Endothelial cell of umbilical vein (primary cell): ENCODE measurements around the gene MSN. TPM values are rescaled to one million over a fixed set of nuclear protein-coding genes. Genes with fewer than 3 reads are reported as not detected.

Experiments
- BruUV-seq: library from RNA; stranded (reverse); fragments of 400-500 nt; replicated peaks from 2 replicates; lab custom pipeline; 2021; lab: Mats Ljungman, UMichigan
- CTCF ChIA-PET: fragments of 300-600, 350-600 bp; sonication (Branson Sonifier 250); formaldehyde crosslinking; loops from one replicate; lab custom pipeline; 2021; ENCODE audit warnings: antibody characterized with exemption, inconsistent platforms; lab: Charles Lee
- POLR2A ChIA-PET: fragments of 300-600, 350-600 bp; sonication (Branson Sonifier 250); formaldehyde crosslinking; loops from one replicate; lab custom pipeline; 2021; ENCODE audit warnings: antibody characterized with exemption, inconsistent platforms; lab: Charles Lee
- DNase-seq: peaks from one replicate; pipeline ENCODE4 v3.0.0-alpha.2; 2011; ENCODE audit warnings: low read depth, low spot score
- FAIRE-seq: peaks from 2 replicates; lab custom pipeline; 2011; peaks lifted over from hg19 to GRCh38; lab: Jason Lieb, UNC
- H2AFZ ChIP-seq: 2 replicates; pipeline ENCODE4 v1.6.0; 2012; ENCODE audit warnings: low read depth, low read length, control low read depth, inconsistent platforms
- H3K27ac ChIP-seq: 2 replicates; pipeline ENCODE4 v1.5.1; 2011; ENCODE audit warnings: low read depth, mild to moderate bottlenecking, control low read depth, low read length, moderate library complexity; ENCODE audit not compliant: insufficient read depth
- H3K27me3 ChIP-seq, 2 experiments: 2 replicates each; pipeline versions ENCODE4 v1.6.0 to v1.6.1; 2011; ENCODE audit warnings: low read length in 2 of 2, mixed read lengths in 1 of 2; ENCODE audit not compliant: control insufficient read depth in 2 of 2, insufficient read depth in 2 of 2
- H3K36me3 ChIP-seq, 2 experiments: 2 replicates in 1 of 2; 3 replicates in 1 of 2; pipeline ENCODE4 v1.5.1; 2011; ENCODE audit warnings: low read length in 2 of 2, mild to moderate bottlenecking in 1 of 2, moderate library complexity in 1 of 2; ENCODE audit not compliant: control insufficient read depth in 2 of 2, insufficient read depth in 2 of 2; ENCODE audit errors: extremely low read depth in 1 of 2
- H3K4me1 ChIP-seq: 3 replicates; pipeline ENCODE4 v1.5.1; 2011; ENCODE audit warnings: mild to moderate bottlenecking, low read length; ENCODE audit not compliant: control insufficient read depth, insufficient read depth; ENCODE audit errors: extremely low read depth
- H3K4me2 ChIP-seq: 2 replicates; pipeline ENCODE4 v1.6.1; 2011; ENCODE audit warnings: low read length, control low read depth, mixed read lengths; ENCODE audit not compliant: insufficient read depth
- H3K4me3 ChIP-seq, 3 experiments: fragments of 200-600 bp in 1 of 3; sonication (generic), shearing (Covaris generic) in 1 of 3; replicated peaks in 1 of 3; 2 replicates each; pipeline ENCODE4 v1.5.1; 2011 to 2016; ENCODE audit warnings: control low read depth in 3 of 3, low read length in 3 of 3, mild to moderate bottlenecking in 2 of 3, inconsistent platforms in 1 of 3, low read depth in 1 of 3, moderate library complexity in 1 of 3; ENCODE audit not compliant: insufficient read depth in 1 of 3
- H3K79me2 ChIP-seq: 2 replicates; pipeline ENCODE4 v1.6.0; 2012; ENCODE audit warnings: low read length, inconsistent platforms; ENCODE audit not compliant: control insufficient read depth, insufficient read depth
- H3K9ac ChIP-seq: replicated peaks from 2 replicates; pipeline ENCODE3; 2011; ENCODE audit warnings: low read length, control low read depth; ENCODE audit not compliant: insufficient read depth; ENCODE audit errors: extremely low read depth
- H3K9me1 ChIP-seq: replicated peaks from 3 replicates; pipeline ENCODE4 v1.6.0; 2011; ENCODE audit warnings: mild to moderate bottlenecking, low read length; ENCODE audit not compliant: control insufficient read depth, insufficient read depth; ENCODE audit errors: extremely low read depth
- H3K9me3 ChIP-seq: replicated peaks from 2 replicates; pipeline ENCODE4 v1.5.1; 2012; ENCODE audit warnings: low read length, inconsistent platforms; ENCODE audit not compliant: control insufficient read depth, insufficient read depth
- H4K20me1 ChIP-seq: replicated peaks from 2 replicates; pipeline ENCODE3; 2011; ENCODE audit warnings: mild to moderate bottlenecking, low read length; ENCODE audit not compliant: control insufficient read depth, insufficient read depth; ENCODE audit errors: extremely low read depth
- EZH2 ChIP-seq: IDR thresholded peaks from 2 replicates; pipeline ENCODE4 v1.6.1; 2012; ENCODE audit warnings: borderline replicate concordance, low read depth, mild to moderate bottlenecking, moderate library complexity, low read length, inconsistent platforms; ENCODE audit not compliant: severe bottlenecking
- FOS ChIP-seq: IDR thresholded peaks from 2 replicates; pipeline ENCODE4 v1.6.1; 2011; ENCODE audit warnings: mild to moderate bottlenecking, low read length, moderate library complexity, borderline replicate concordance; ENCODE audit not compliant: insufficient read depth
- GATA2 ChIP-seq: IDR thresholded peaks from 2 replicates; pipeline ENCODE4 v1.7.0; 2011; ENCODE audit warnings: low read depth, mild to moderate bottlenecking, moderate library complexity, mixed read lengths, low read length; ENCODE audit not compliant: insufficient read length, insufficient read depth
- JUN ChIP-seq: IDR thresholded peaks from 2 replicates; pipeline ENCODE4 v1.6.1; 2011; ENCODE audit warnings: borderline replicate concordance, low read depth; ENCODE audit not compliant: insufficient read length, insufficient read depth
- MYC ChIP-seq: IDR thresholded peaks from one replicate; pipeline ENCODE4 v1.6.1; 2011; ENCODE audit warnings: mild to moderate bottlenecking, low read depth, low read length
- POLR2A ChIP-seq: IDR thresholded peaks from 2 replicates; pipeline ENCODE4 v1.6.1; 2012; ENCODE audit warnings: low read depth, mild to moderate bottlenecking, control low read depth, low read length
- POLR2AphosphoS5 ChIP-seq: IDR thresholded peaks from 2 replicates; pipeline ENCODE4 v1.6.1; 2012; ENCODE audit warnings: low read depth, mild to moderate bottlenecking, control low read depth, low read length, moderate library complexity; ENCODE audit not compliant: insufficient read depth
- dilution Hi-C: fragments of 300-500 bp; cut with MboI; formaldehyde crosslinking; loops from one replicate; pipeline ENCODE4 v1.15.0; 2019; ENCODE audit warnings: low sequenced_read_pairs; ENCODE audit not compliant: extremely low pct_ligation_motif_present
- intact Hi-C: fragments of 100-400 bp; cut with micrococcal nuclease; formaldehyde crosslinking; loops from one replicate; pipeline ENCODE4 v1.10.0; 2022
- polyA plus RNA-seq, 4 experiments: library from polyadenylated mRNA; depleted of rRNA in 3 of 4; stranded (reverse) in 3 of 4; unstranded in 1 of 4; fragments of >200 nt; gene quantifications; 2 replicates each; pipeline versions ENCODE4 v1.2.1 to v1.2.3, GENCODE V29; 2011 to 2012; ENCODE audit warnings: missing spikeins in 1 of 4
- total RNA-seq: library from RNA; stranded (reverse); gene quantifications from 2 replicates; pipeline ENCODE4 v1.2.3, GENCODE V29; 2021
- TF ChIP-seq, protein P1 (sequence below): IDR thresholded peaks from 2 replicates; pipeline ENCODE4 v1.6.1; 2011; ENCODE audit not compliant: insufficient read depth, insufficient read length
- TF ChIP-seq, protein P2 (sequence below), 2 donors: IDR thresholded peaks; 1 replicate in 1 of 2; 2 replicates in 1 of 2; pipeline ENCODE4 v1.5.1; 2011; ENCODE audit warnings: low read length in 2 of 2, mild to moderate bottlenecking in 2 of 2, moderate library complexity in 2 of 2, control low read depth in 1 of 2, inconsistent platforms in 1 of 2, low read depth in 1 of 2; ENCODE audit not compliant: insufficient read depth in 1 of 2; ENCODE audit errors: extremely low read depth in 1 of 2

Gene MSN
- total and polyA plus RNA-seq, 2 donors (not counting 3 experiments of a cell fraction or from before 2014, with no cell fraction given): 528 to 635 TPM

DNA sequence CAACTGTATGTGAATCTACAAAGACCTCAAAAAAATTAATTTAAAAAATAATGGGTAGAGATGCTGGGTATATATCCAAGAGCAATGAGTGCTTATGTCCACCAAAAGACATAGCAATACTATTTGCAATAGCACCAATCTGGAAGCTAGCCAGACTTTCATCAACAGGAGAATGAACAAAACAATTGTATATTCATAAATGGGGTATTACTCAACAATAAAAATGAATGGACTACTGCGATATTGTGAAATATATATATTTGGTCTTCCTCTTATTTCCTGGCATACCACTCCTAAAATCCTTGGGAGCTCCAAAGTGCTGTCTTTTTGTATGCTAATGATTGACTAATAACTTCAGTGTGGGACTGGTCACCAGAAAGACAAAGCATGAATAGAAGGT is 77.5 kb downstream of the MSN start:
- no peaks in the 10 kb centered on the region for H3K27me3 ChIP-seq
- no peaks in the 10 kb centered on the region for H3K79me2 ChIP-seq
- H2AFZ ChIP-seq: no peak overlapping the region
- no TSS peak for BruUV-seq
- dilution Hi-C loops: no loop called here
- no peak overlapping the region for H3K27ac ChIP-seq
- H3K4me2 ChIP-seq: no peak overlapping the region
- POLR2A ChIA-PET: no interaction called here
- CTCF ChIA-PET: interaction anchor here (1.5 kb wide), 1 partner anchor 241 kb away, joined by 4 read pairs; no protein-coding TSS in a partner anchor
- peaks cover 8 to 11% of the 10 kb centered on the region in 2 experiments for H3K36me3 ChIP-seq
- DNase-seq (no peak), FAIRE-seq (no peak)
- TF ChIP-seq FOS (no peak), EZH2 (no peak), JUN (no peak), MYC (no peak)
- TF ChIP-seq, protein P1, sequence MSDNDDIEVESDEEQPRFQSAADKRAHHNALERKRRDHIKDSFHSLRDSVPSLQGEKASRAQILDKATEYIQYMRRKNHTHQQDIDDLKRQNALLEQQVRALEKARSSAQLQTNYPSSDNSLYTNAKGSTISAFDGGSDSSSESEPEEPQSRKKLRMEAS: no peak
- intact Hi-C loops: no loop called here
- no peaks in the 10 kb centered on the region for H3K9me1 ChIP-seq
- H3K4me3 ChIP-seq: no peak overlapping the region
- no peak overlapping the region for H3K9ac ChIP-seq
- H3K9me3 ChIP-seq: no peaks in the 10 kb centered on the region
- no peaks in the 10 kb centered on the region for H4K20me1 ChIP-seq
- H3K4me1 ChIP-seq: no peaks in the 10 kb centered on the region

DNA sequence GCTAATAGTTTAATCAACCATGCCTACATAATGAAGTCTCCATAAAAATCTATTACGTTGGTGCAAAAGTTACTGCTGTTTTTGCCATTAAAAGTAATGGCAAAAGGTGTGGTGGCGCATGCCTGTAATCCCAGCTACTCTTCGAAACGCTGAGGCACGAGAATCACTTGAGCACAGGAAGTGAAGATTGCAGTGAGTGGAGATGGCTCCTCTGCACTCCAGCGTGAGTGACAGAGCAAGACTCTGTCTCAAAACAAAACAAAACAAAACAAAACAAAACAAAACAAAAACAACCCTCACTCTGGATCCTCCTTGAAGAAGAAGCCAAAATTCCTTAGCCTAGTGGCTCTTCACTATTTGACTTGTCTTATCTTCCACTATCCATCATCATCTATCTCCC is 78.0 kb downstream of the MSN start:
- Histone ChIP-seq H3K27me3 (no peaks in the 10 kb centered on the region), H3K4me2 (no peak overlapping the region), H3K9me3 (no peaks in the 10 kb centered on the region), H3K9ac (no peak overlapping the region), H2AFZ (no peak overlapping the region), H3K4me1 (no peaks in the 10 kb centered on the region), H3K79me2 (no peaks in the 10 kb centered on the region), H3K4me3 (no peak overlapping the region), H4K20me1 (no peaks in the 10 kb centered on the region), H3K36me3 (peaks cover 5 to 9% of the 10 kb centered on the region in 2 experiments), H3K27ac (no peak overlapping the region), H3K9me1 (no peaks in the 10 kb centered on the region)
- FAIRE-seq (no peak), DNase-seq (no peak)
- TF ChIP-seq, protein P1: no peak
- no peak for TF ChIP-seq JUN
- TF ChIP-seq GATA2: no peak
- TF ChIP-seq POLR2AphosphoS5: no peak
- TF ChIP-seq, protein P2, sequence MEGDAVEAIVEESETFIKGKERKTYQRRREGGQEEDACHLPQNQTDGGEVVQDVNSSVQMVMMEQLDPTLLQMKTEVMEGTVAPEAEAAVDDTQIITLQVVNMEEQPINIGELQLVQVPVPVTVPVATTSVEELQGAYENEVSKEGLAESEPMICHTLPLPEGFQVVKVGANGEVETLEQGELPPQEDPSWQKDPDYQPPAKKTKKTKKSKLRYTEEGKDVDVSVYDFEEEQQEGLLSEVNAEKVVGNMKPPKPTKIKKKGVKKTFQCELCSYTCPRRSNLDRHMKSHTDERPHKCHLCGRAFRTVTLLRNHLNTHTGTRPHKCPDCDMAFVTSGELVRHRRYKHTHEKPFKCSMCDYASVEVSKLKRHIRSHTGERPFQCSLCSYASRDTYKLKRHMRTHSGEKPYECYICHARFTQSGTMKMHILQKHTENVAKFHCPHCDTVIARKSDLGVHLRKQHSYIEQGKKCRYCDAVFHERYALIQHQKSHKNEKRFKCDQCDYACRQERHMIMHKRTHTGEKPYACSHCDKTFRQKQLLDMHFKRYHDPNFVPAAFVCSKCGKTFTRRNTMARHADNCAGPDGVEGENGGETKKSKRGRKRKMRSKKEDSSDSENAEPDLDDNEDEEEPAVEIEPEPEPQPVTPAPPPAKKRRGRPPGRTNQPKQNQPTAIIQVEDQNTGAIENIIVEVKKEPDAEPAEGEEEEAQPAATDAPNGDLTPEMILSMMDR (IDR thresholded peaks at IDR 0.05; ENCODE audit: extremely low read depth in 1 of 2, insufficient read depth in 1 of 2, low read depth in 1 of 2, low read length in 2 of 2): no peak
- no peak for TF ChIP-seq MYC
- TF ChIP-seq FOS: no peak
- no peak for TF ChIP-seq POLR2A
- TF ChIP-seq EZH2: no peak
- dilution Hi-C loops: no loop called here
- ChIA-PET CTCF (interaction anchor here (1.5 kb wide), 1 partner anchor 241 kb away, joined by 4 read pairs; no protein-coding TSS in a partner anchor), POLR2A (no interaction called here)
- intact Hi-C loops: no loop called here
- no TSS peak for BruUV-seq
